T-helper 9 cell (primary cell): ENCODE results near the gene SRXN1.
"Not testable (repeated sequence)": the region's sequence is repeated elsewhere in the genome, so short reads cannot be mapped to it uniquely, and the experiment has no call there.

Experiments
- DNase-seq: peaks from one replicate; pipeline ENCODE4 v3.0.0-alpha.2; 2020

SRXN1 gene

DNA sequence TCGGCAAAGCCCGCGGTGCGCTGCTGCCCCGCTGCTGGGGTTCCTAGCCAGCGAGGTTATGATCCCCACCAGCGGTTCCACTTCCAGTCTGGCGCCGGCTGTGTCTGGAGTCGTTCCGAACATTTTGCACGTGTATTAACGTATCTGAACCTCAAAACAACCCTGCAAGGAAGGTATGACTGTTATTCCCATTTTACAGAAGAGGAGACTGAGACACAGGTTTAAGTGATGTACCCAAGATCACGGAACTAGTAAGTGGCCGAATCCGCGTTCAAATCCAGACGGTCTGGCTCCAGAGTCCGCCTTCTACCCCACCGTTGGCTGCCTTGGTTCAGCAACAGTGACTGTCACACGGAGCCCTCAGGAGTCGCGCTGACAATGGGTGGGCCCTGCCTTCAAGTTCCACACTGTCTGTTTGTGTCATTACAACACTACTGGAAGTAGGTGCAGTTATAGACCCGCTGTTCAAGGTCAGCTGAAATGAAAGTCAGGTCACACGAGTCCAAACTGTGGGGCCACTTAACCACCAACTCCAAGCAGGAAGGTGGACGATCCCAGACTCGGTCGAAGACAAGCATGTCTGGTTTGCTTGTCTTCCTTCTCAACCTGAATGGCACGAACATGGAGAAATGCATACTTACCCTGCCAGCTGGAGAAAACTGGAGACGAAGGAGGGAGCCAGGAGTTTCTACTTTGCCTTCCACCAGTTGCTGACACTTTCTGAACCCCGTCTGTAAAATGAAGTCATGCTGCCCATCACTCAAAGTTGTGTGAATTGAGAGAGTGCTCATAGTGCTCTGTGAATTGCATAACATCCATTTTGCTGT, 803 bp upstream of the SRXN1 start:
- DNase-seq, result no peak

DNA sequence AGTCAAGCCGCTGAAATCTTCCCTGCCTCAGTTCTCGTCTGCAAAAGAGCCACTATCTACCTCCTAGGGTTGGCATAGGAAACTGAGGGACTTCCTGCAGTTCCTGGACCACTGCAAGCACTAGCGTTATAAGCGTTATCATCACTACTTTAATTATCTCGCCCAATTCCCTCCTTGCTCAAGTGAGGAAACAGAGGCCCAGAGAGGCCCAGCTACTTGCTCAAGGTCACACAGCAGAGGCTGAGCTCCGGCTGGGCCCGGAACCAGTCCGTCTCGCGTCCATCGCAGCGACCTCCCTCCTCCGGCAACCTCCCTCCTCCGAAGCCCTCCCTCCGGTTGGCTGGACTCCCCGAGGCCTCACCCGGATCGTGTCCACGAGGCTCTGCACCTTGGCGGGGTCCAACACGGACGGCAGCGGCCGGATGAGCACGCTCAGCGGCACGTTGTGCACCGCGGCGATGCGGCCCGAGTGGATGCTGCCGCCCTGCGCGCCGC, 338 bp downstream of the SRXN1 start:
- DNase-seq, result no peak

DNA sequence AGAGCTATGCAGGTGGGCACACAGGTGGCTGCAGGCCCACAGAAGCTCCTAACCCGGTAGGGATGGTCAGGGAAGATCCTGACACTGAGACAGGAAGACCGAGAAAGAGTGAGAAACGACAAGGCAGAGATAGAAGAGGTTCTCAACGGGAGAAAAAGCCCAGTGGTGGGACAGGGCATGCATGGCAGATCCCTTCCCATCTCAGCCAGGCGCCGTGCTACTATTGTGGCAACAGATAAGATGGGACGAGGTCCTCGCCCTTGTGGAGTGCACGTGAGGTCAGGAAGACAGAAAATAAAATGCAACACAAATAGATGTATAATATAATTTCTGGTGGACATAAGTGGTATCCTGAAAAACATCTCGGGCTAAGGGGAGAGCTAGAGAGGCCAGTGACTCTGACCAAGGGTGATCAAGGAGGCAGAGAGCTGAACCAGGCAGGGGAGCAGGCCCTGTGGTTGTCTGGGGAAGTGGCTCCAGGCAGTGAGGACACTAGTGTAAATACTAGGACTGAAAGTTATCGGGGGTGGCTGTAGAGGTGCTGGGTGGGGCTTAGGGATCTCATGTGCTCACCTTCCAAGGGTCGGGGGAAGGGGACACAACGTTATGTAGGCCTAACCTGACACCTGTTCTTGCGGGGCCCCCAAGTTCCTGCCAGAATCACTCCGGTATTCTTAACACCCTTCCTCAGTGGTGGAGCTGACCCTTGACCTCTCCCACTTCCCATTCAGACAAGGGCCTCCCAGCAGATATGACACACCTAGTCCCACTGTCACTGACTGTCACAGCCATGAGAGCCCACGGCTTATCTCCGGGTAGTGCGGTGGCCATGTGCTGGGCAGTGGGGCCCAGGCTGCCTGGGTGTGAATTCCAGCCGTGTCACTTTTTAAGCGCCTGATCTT, 1.0 kb downstream of the SRXN1 start:
- no peak for DNase-seq

DNA sequence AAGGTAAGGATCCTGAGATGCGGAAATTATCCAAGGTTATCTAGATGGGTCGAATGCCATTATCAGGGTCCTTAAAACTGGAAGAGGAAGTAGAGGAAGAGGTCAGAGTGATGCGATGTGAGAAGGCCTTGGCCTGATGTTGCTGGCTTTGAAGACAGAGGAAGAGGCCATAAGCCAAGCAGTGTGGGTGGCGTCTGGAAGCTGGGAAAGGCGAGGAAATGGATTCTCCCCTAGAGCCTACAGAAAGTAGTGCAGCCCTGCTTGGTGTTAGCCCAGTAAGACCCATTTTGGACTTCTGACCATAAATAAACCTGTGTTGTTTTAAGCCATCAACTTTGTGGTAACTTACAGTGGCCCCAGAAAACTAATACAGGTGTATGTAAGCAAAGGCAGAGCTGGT, 2.0 kb downstream of the SRXN1 start:
- DNase-seq, result no peak

DNA sequence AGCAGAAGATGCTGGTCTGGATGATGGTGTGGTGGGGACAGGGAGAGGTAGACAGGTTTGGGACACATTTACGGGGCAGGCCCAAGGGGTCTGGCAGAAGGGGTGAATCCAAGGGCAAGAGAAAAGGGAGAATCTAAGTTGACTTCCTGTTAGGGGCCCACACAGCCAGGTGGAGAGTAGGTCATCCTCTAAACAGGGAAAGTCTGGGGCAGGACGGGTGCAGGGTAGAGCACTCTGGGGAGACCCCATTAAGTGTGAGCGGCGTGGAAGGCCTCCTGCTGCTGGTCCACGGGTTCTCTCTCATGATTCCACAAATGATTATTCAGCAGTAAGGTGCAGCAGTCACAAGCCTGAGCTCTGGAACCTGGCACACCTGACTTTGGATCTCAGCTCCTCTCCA, 2.7 kb downstream of the SRXN1 start:
- no peak for DNase-seq

DNA sequence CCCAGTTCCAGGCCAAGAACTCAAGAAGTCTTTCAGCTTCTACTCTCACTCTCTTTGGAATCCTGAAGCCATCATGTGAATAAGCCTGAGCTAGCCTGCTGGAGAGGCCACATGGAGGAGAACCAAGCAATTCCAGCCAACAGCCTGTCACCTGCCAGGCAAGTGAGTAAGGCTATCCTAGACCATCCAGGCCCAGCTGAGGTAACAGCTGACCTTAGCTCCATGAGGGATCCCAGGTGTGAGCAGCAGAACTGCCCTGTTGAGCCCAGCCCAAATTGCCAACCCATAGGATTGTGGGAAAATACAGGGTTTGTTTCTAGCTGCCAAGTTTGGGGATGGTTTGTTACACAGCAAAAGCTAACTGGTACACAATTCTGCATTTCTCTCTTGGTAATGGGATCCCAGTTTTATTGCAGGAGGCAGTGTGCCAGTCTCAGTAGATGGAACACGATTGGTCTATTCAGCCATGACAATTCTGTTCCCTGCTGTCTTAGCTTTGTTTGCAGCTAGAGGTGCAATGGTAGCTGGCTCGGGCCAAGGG, 5.5 kb downstream of the SRXN1 start:
- DNase-seq, result no peak

DNA sequence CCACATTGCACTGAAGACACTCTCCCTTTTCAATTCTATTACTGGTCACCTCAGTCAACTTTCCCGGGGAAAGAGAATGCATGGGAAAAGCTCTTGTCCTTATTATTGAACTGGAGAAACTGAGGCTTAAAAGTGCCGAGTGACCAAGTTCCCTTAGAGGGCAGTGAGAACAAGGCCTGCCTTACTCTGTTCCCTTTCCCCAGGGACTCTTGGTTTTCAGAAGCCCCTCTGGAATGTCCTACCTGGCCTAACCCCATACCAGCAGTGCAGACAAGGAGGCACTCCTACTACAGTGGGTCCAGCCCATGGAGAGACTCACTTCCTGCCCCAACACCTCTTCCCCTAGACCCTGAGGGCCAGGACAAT, 6.1 kb downstream of the SRXN1 start:
- no peak for DNase-seq

DNA sequence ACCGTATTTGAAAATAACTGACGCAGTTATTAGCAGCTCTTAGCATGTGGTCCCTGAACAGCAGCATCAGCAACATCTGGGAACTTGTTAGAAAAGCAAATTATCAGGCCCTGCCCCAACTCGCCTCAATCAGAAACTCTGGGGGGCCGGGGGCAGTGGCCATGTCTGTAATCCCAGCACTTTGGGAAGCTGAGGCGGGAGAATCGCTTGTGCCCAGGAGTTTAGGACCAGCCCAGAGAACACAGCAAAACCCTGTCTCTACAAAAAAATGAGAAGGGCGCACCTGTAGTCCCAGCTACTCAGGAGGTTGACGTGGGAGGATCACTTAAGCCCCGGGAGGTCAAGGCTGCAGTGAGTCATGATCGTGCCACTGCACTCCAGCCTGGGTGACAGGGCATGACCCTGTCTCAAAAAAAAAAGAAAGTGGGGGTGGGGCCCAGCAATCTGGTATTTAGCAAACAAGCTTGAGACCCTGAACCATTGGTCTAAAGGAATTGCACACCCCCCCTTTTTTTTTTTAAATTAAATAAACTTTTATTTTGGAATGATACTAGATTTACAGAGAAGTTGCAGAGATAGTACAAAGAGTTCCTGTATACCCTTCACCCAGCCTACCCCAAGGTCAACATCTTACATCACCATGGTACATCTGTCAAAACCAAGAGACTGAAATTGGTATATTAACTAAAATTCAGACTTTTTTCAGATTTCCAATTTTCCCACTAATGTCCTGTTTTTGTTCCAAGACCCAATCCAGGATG, 6.7 kb downstream of the SRXN1 start:
- no peak for DNase-seq

DNA sequence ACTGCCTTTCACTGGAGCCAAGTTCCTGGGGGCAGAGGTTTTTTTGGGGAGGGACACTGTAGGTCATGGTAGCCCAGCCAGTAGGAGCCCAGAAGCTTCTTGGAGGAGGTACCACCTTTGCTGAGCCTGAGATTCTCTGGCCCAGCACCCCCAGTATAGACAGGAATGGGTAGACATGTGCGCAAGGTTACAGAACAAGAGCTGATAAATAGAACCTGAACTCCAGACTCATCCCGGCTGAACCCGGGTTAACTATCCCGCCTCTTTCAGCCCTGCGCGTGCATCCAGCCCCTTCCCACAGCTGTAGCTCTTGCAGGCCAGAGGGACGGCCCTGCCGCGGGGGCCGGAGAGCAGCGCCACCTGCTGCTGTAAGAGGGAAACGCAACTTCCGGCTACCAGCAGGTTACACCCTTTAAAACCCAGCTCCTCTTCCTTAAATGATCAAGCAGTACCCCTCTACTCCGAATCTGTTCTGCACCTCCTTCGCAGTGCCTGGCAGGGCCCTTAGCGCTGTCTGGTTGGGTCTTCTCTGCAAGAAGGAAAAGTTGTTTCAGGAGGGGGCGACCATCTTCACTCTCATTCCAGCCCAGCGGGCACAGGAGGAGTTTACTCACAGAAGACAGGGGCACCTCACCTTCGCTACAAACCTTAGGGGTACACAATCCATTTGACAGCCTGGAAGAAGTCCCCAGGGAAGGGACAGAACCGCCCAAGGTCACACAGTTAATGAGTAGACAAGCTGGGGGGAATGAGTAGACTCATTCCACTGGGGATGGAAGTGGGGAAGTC, 7.5 kb downstream of the SRXN1 start:
- DNase-seq, result peak; percentile 52

DNA sequence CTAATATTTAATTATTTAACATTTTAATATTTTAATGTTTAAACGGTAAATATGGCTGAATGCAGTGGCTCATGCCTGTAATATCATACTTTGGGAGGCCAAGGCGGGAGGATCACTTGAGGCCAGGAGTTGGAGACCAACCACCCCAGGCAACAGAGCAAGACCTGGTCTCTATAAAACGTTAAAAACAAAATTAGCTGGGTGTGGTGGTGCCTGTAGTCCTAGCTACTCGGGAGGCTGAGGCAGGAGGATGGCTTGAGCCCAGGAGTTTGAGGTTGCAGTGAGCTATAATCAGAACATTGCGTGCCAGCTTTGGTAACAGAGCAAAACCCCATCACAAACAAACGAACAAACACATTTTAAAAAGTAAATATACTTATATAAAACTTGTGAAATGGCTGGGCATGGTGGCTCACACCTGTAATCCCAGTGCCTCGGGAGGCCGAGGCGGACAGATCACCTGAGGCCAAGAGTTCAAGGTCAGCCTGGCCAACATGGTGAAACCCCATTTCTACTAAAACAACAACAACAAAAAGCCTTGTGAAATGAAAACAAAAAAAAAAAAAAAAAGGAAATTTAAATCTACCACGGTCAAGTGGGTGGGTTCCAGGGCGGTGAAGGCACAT, 8.2 kb downstream of the SRXN1 start:
- no peak for DNase-seq

DNA sequence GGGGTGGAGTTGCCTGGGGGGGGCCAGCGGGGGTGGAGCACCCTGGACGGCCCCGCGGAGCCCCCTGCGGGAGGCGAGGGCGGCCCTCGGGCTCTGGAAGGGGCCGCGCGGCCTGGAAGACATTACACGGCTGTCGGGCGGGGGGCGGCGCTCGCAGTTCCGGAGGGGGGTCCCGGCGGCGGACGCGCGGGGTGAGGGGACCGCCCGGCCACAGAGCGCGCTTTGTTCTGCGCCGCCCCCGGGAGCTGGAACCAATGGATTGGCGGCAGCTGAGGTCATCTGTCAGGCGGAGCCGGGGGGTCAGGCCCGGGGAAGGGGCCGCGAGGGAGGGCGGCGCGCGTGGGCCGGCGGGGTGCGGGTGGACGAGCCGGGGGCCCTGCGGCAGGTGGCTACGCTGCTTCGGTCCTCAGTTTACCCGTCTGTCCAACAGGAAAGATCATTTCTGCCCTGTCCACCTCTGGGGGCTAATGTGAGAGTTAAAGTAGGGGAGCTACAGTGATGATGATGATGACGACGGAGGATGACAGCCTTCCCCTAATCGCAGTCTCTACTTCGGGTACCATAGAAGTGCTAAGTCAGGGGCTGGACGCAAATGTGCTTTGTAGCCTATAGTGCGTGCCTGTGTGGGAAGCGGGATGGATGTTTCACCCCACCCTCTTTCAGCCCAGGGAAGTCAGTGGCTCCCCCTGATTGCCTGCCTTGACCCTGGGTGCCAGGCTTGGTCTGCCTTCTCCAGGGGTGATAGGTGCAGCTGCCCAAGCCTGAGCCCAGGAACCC, 10.4 kb downstream of the SRXN1 start:
- DNase-seq, result no peak

DNA sequence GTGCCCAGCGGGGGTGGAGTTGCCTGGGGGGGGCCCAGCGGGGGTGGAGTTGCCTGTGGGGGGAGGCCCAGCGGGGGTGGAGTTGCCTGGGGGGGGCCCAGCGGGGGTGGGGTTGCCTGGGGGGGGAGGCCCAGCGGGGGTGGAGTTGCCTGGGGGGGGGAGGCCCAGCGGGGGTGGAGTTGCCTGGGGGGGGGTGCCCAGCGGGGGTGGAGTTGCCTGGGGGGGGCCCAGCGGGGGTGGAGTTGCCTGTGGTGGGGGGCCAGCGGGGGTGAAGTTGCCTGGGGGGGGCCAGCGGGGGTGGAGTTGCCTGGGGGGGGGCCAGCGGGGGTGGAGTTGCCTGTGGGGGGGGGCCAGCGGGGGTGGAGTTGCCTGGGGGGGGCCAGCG, 11.0 kb downstream of the SRXN1 start:
- DNase-seq, result not testable (repeated sequence)

DNA sequence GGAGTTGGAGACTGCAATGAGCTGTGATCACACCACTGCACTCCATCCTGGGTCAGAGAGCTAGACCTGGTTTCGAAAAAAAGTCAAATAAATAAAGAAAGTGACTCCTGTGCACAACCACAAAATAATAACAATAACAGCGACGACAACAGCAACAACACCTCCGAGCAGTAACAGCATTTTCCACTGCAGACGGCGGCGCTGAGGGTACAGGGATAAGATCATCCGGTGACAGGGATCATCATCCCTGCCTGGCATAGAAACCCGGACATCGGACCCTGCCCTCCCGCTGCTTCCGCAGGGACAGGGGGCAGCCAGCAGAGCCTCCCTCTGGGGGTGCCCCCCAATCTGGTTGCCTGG, 11.5 kb downstream of the SRXN1 start:
- no peak for DNase-seq

DNA sequence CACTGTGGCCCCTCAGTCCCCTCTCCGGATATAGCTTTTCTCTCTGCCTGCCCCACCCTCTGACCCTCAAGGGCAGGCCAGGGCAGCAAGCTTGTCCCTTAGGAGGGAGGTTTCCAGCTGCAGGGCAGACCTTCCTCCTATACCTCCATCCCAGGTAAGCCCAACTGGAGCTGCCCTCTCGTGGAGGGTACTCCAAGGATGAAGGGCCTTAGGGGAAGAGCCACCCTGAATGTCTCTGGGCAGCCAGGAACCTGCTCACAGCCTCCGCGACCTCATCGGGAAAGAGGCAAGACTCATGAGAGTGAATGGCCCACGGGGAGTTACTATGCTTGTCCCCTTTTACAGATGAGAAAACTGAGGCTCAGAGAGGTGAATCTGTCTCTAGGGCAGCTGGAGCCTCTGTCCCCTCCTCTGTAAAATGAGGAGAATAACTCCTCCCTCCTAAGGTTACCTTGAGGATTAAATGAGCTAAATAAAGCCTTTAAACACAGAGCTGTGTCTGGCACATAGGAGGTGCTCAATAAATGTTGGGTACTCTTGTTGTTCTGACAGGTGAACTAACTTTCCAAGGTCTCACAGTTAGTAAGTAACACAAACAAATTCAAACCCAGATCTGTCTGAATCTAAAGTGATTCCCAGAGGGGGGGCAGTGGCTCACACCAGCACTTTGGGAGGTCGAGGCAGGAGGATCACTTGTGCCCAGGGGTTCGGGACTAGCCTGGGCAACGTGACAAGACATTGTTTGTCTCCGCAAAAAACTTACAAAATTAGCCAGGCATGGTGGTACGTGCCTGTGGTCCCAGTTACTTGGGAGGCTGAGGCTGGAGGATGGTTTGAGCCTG, 12.1 kb downstream of the SRXN1 start:
- DNase-seq, result no peak

DNA sequence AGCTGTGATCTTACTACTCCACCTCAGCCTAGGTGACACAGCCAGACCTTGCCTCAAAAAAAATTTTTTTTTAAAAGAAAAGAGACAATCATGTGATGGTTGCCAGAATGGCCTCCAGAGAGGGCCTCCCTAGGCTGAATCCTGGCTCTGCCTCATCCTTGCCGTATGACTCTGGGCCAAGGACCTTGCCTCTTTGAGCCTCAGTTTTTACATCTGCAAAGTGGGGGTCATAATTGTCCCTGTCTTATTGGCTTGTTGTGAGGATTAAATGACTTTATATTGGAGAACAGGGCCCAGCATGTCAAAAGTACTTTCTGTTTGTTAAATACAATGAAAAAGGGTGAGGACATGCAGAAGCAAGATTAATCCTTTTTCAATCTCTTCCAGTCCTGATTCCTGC, 14.4 kb downstream of the SRXN1 start:
- DNase-seq, result no peak

DNA sequence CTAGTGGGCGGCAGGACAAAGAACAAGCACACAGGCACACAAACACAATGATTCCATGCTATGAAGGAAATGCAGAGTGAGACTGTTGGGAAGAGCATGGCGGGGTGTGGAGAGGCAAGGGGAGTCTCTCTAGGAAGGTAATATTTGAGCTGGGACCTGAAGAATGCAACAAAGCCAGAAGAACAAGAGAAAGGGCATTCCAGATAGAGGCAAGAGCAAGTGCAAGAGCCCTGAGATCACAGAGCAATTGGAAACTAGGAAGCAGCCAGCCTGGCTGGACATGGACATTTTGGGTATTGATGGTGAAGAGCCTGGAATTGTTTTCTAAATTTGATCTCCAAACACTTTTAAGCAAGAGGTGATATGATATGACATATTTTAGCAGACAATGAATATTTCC, 15.4 kb downstream of the SRXN1 start:
- DNase-seq, result no peak

DNA sequence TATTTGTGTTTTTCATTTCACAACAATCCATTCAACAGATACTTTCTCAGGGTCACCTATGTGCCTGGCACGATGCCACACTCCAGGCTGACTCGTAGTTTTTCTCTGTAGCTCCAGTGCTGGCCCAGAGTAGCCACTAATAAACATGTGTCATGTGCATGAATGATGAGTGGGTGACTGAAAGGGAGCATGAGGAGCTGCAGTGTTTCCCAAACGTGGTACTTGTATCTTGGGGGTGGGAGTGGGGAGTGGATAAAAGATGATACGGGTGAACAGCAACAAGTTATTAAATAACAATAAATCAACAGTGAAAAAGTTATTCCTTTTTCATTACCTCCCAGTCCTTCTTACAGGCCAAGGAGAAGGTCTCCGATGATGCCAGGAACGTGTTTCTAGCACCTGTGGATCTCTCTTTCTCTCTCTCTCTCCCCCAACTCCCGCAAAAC, 17.1 kb downstream of the SRXN1 start:
- no peak for DNase-seq

DNA sequence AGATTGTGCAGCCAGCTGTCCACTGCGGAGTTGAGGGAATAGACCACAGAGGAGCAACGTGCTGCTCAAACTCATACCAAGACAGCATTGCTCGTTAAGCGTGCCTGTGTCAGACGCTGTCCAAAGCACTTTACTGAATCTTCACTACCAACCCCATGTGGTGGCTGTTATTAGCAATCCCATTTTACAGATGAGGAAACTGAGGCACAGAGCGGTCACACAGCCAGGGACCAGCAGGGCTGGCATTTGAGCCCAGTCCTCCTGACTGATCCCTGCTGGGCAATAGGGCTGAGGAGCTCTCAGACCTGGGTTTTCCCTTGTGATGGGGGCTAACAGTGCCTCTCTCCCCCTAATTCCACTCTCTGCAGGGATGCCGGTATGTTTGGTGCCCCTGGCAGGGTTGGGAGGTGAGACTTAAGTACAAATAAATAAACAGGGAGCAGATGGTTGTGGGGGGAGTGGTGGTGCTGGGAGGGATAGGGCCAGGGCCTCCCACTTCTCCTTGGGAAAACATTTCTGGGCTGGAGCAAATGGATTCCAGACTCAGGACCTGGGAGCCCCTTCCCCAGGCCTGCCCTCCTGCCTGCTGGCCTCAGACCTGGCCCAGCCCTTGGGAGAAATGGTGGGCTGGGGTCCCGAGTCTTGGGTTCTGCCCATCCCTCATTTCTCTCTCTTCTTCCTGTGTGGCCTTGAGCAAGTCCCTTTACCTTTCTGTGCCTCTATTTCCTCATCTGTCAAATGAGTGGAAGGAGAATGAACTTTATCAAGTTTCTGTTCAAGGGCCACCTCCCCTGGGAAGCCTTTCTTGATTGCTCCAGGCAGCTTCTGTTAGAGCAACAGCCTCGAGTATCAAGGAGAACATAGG, 17.7 kb downstream of the SRXN1 start:
- no peak for DNase-seq
